HepG2 (cell line): ENCODE results near the gene SLX9. TPM values are rescaled to one million over a fixed set of nuclear protein-coding genes. Genes with fewer than 3 reads are reported as not detected.
A peak's percentile ranks its signal among the peaks of the same experiment; 100 is the strongest.

Experiments
- ATAC-seq: fragments of 200-7000 bp; cut with Tn5 transposase; 3 replicates; pipeline ENCODE4 v1.9.1; 2020; ENCODE audit warnings: mild to moderate bottlenecking, moderate library complexity
- BruUV-seq: library from RNA; stranded (reverse); fragments of 400-500 nt; replicated peaks from 2 replicates; lab custom pipeline; 2021; lab: Mats Ljungman, UMichigan
- CTCF ChIA-PET: fragments of 300-600 bp; formaldehyde crosslinking; extraction: SDS; loops from one replicate; lab custom pipeline; 2021; ENCODE audit warnings: low total read pairs, inconsistent platforms, low intra/inter-chr PET ratio; lab: Yijun Ruan, JAX
- POLR2A ChIA-PET: fragments of 350-600 bp; sonication (Branson Sonifier 250); formaldehyde crosslinking; loops from one replicate; lab custom pipeline; 2020; ENCODE audit warnings: antibody characterized with exemption, inconsistent platforms; lab: Yijun Ruan, JAX
- DNase-seq: peaks from one replicate; pipeline ENCODE4 v3.0.0-alpha.2; 2015; ENCODE audit warnings: low spot score
- FAIRE-seq: peaks from 3 replicates; lab custom pipeline; 2011; peaks lifted over from hg19 to GRCh38; lab: Jason Lieb, UNC
- H2AFZ ChIP-seq: one replicate; pipeline ENCODE4 v1.6.1; 2011; ENCODE audit warnings: low read length, inconsistent platforms
- H3K27ac ChIP-seq: fragments of 300-600 bp; 3 replicates; pipeline ENCODE4 v1.8.0; 2011; ENCODE audit warnings: mixed run types, mild to moderate bottlenecking, mixed read lengths, low read length, inconsistent platforms; ENCODE audit not compliant: insufficient read depth; ENCODE audit errors: extremely low read length
- H3K27me3 ChIP-seq, 2 experiments: fragments of 200-600 bp in 1 of 2; 2 replicates in 1 of 2; 3 replicates in 1 of 2; pipeline versions ENCODE4 v1.6.0 to v1.8.0; 2011; ENCODE audit warnings: low read length in 2 of 2, mild to moderate bottlenecking in 2 of 2, moderate library complexity in 2 of 2, inconsistent platforms in 1 of 2; ENCODE audit not compliant: insufficient read depth in 2 of 2, control insufficient read depth in 1 of 2
- H3K36me3 ChIP-seq, 2 experiments: fragments of 200-600 bp in 1 of 2; replicated peaks in 1 of 2; 2 replicates in 1 of 2; 3 replicates in 1 of 2; pipeline versions ENCODE4 v1.5.1 to v1.8.0; 2011; ENCODE audit warnings: low read length in 2 of 2, inconsistent platforms in 1 of 2; ENCODE audit not compliant: insufficient read depth in 2 of 2, control insufficient read depth in 1 of 2
- H3K4me1 ChIP-seq: 2 replicates; pipeline ENCODE4 v1.5.1; 2012; ENCODE audit warnings: low read length, inconsistent platforms; ENCODE audit not compliant: insufficient read depth
- H3K4me2 ChIP-seq: 2 replicates; pipeline ENCODE4 v1.6.0; 2011; ENCODE audit warnings: low read depth, low read length, inconsistent platforms
- H3K4me3 ChIP-seq, 3 experiments: fragments of 200-600 bp in 1 of 3; sonication (generic), shearing (Covaris generic) in 1 of 3; replicated peaks in 1 of 3; 2 replicates each; pipeline ENCODE4 v1.5.1; 2011 to 2016; ENCODE audit warnings: low read length in 3 of 3, inconsistent platforms in 2 of 3, low read depth in 2 of 3, mild to moderate bottlenecking in 2 of 3, control low read depth in 1 of 3, mixed read lengths in 1 of 3; ENCODE audit not compliant: insufficient read depth in 1 of 3
- H3K79me2 ChIP-seq: one replicate; pipeline ENCODE4 v1.6.1; 2011; ENCODE audit warnings: low read length, inconsistent platforms; ENCODE audit not compliant: insufficient read depth
- H3K9ac ChIP-seq: 2 replicates; pipeline ENCODE4 v1.6.0; 2011; ENCODE audit warnings: mild to moderate bottlenecking, low read depth, low read length, inconsistent platforms; ENCODE audit not compliant: insufficient read depth
- H3K9me3 ChIP-seq: 2 replicates; pipeline ENCODE4 v1.5.1; 2012; ENCODE audit warnings: mild to moderate bottlenecking, low read length
- H4K20me1 ChIP-seq: 2 replicates; pipeline ENCODE4 v1.6.0; 2011; ENCODE audit warnings: inconsistent platforms, mild to moderate bottlenecking, low read length, moderate library complexity; ENCODE audit not compliant: insufficient read depth
- FUBP1 ChIP-seq: sonication (generic); formaldehyde crosslinking; IDR thresholded peaks from 2 replicates; pipeline ENCODE4 v1.5.1; 2020; ENCODE audit warnings: missing genetic modification reagents, mild to moderate bottlenecking, borderline replicate concordance
- HMG20B ChIP-seq: conservative IDR thresholded peaks from 2 replicates; pipeline ENCODE4 v1.6.1; 2016; ENCODE audit warnings: missing genetic modification reagents, missing compliant biosample characterization
- KLF6 ChIP-seq: IDR thresholded peaks from 2 replicates; pipeline ENCODE4 v1.8.0; 2016; ENCODE audit warnings: missing biosample characterization, missing genetic modification reagents
- KMT2A ChIP-seq: sonication (generic); formaldehyde crosslinking; IDR thresholded peaks from 2 replicates; pipeline ENCODE4 v1.4.0; 2020; ENCODE audit warnings: missing genetic modification reagents
- MNT ChIP-seq: fragments of 450-650 bp; IDR thresholded peaks from 2 replicates; pipeline ENCODE4 v1.6.1; 2016
- RORA ChIP-seq: sonication (generic); formaldehyde crosslinking; IDR thresholded peaks from 2 replicates; pipeline ENCODE4 v1.5.0; 2020; ENCODE audit warnings: mild to moderate bottlenecking, missing genetic modification reagents, moderate library complexity
- ZNF18 ChIP-seq: sonication (generic); formaldehyde crosslinking; IDR thresholded peaks from 2 replicates; pipeline ENCODE4 v1.8.0; 2022; ENCODE audit warnings: mild to moderate bottlenecking, missing genetic modification reagents; ENCODE audit not compliant: insufficient replicate concordance
- ZNF724P ChIP-seq: sonication (generic); formaldehyde crosslinking; IDR thresholded peaks from 2 replicates; pipeline ENCODE4 v1.8.0; 2022; ENCODE audit warnings: missing genetic modification reagents, borderline replicate concordance
- ZNF766 ChIP-seq: sonication (generic); formaldehyde crosslinking; IDR thresholded peaks from 2 replicates; pipeline ENCODE4 v1.5.0; 2020; ENCODE audit warnings: missing genetic modification reagents, borderline replicate concordance
- ZNF891 ChIP-seq: sonication (generic); formaldehyde crosslinking; IDR thresholded peaks from 2 replicates; pipeline ENCODE4 v1.5.0; 2020; ENCODE audit warnings: mild to moderate bottlenecking, missing genetic modification reagents
- WGBS: methylation state at CpG from one replicate; pipeline ENCODE4 v1.1.6; 2017; ENCODE audit warnings: low lambda C conversion rate; 5-methylcytosine and 5-hydroxymethylcytosine counted together
- in situ Hi-C: cut with HindIII; loops from 2 replicates; pipeline ENCODE4 v1.10.0; 2017; ENCODE audit warnings: low pct_unique_long_range_greater_than_20kb; ENCODE audit not compliant: extremely low pct_ligation_motif_present
- intact Hi-C: fragments of 100-400 bp; cut with micrococcal nuclease; formaldehyde crosslinking; loops from one replicate; pipeline ENCODE4 v1.10.0; 2022; ENCODE audit not compliant: unreplicated experiment
- polyA plus RNA-seq, 8 experiments: library from polyadenylated mRNA; depleted of rRNA in 3 of 8; stranded (reverse) in 7 of 8; unstranded in 1 of 8; fragments of >200 nt; fragmentation: Illumina TruSeq in 4 of 8; extraction: Trizol in 4 of 8; gene quantifications; 2 replicates each; pipeline versions ENCODE4 v1.2.1 to v1.2.3, GENCODE V29; 2011 to 2016; ENCODE audit warnings: low read depth in 4 of 8, missing spikeins in 1 of 8, mixed read lengths in 1 of 8; ENCODE audit not compliant: insufficient read depth in 1 of 8
- total RNA-seq, 5 experiments: library from RNA; depleted of rRNA; stranded (reverse); fragments of >200 nt; fragmentation: Illumina TruSeq; extraction: Trizol; gene quantifications; 2 replicates each; pipeline ENCODE4 v1.2.3, GENCODE V29; 2016; ENCODE audit warnings: low read depth in 1 of 5

The SLX9 gene
- total and polyA plus RNA-seq, 2 of the 13 experiments (the other 11 are each of a cell fraction or from before 2014, with no cell fraction given), result 21.0 to 47.1 TPM

GRCh38 chr21:44900559-44901251, 39.1 kb upstream of the SLX9 start (continued):
- TF ChIP-seq KLF6 (CRISPR knock-in tag) (no peak), FUBP1 (CRISPR knock-in tag) (no peak), RORA (no peak), ZNF724P (CRISPR knock-in tag) (no peak), ZNF766 (no peak), ZNF891 (no peak)

GRCh38 chr21:44901391-44902074, 38.3 kb upstream of the SLX9 start:
- H3K9me3 ChIP-seq, result no peaks in the 10 kb centered on the region
- FAIRE-seq, result no peak
- H4K20me1 ChIP-seq, result no peaks in the 10 kb centered on the region
- in situ Hi-C loops, result no loop called here
- H3K27me3 ChIP-seq, result no peaks in the 10 kb centered on the region
- H2AFZ ChIP-seq, result no peak overlapping the region
- peaks cover 39% of the 10 kb centered on the region for H3K4me1 ChIP-seq
- no peak overlapping the region for H3K9ac ChIP-seq
- no peak overlapping the region for H3K27ac ChIP-seq
- H3K4me2 ChIP-seq, result no peak overlapping the region
- peaks cover 0 to 10% of the 10 kb centered on the region in 2 experiments; a peak in 3 of 5 replicates for H3K36me3 ChIP-seq
- no peak for ATAC-seq
- ChIA-PET CTCF (no interaction called here), POLR2A (no interaction called here)
- intact Hi-C loops, result no loop called here
- no peak overlapping the region for H3K4me3 ChIP-seq
- no peak for TF ChIP-seq HMG20B (CRISPR knock-in tag)
- TF ChIP-seq KMT2A (CRISPR knock-in tag), result no peak
- peak; percentile 92 for TF ChIP-seq MNT
- TF ChIP-seq ZNF18 (CRISPR knock-in tag), result no peak
- BruUV-seq, result no TSS peak
- DNase-seq, result no peak
- WGBS, result 87% methylated on average over 20 of the region's 27 CpGs
- no peaks in the 10 kb centered on the region for H3K79me2 ChIP-seq
